Endothelial cell of umbilical vein (primary cell): Measurements from ENCODE around the gene RRH. TPM values are rescaled to one million over a fixed set of nuclear protein-coding genes. Genes with fewer than 3 reads are reported as not detected.

Experiments used
- BruUV-seq: library from RNA; stranded (reverse); fragments of 400-500 nt; replicated peaks from 2 replicates; lab custom pipeline; 2021; lab: Mats Ljungman, UMichigan
- CTCF ChIA-PET: fragments of 300-600, 350-600 bp; sonication (Branson Sonifier 250); formaldehyde crosslinking; loops from one replicate; lab custom pipeline; 2021; ENCODE audit warnings: antibody characterized with exemption, inconsistent platforms; lab: Charles Lee
- POLR2A ChIA-PET: fragments of 300-600, 350-600 bp; sonication (Branson Sonifier 250); formaldehyde crosslinking; loops from one replicate; lab custom pipeline; 2021; ENCODE audit warnings: antibody characterized with exemption, inconsistent platforms; lab: Charles Lee
- DNase-seq: peaks from one replicate; pipeline ENCODE4 v3.0.0-alpha.2; 2011; ENCODE audit warnings: low read depth, low spot score
- FAIRE-seq: peaks from 2 replicates; lab custom pipeline; 2011; peaks lifted over from hg19 to GRCh38; lab: Jason Lieb, UNC
- H2AFZ ChIP-seq: 2 replicates; pipeline ENCODE4 v1.6.0; 2012; ENCODE audit warnings: low read depth, low read length, control low read depth, inconsistent platforms
- H3K27ac ChIP-seq: 2 replicates; pipeline ENCODE4 v1.5.1; 2011; ENCODE audit warnings: low read depth, mild to moderate bottlenecking, control low read depth, low read length, moderate library complexity; ENCODE audit not compliant: insufficient read depth
- H3K27me3 ChIP-seq, 2 experiments: 2 replicates each; pipeline versions ENCODE4 v1.6.0 to v1.6.1; 2011; ENCODE audit warnings: low read length in 2 of 2, mixed read lengths in 1 of 2; ENCODE audit not compliant: control insufficient read depth in 2 of 2, insufficient read depth in 2 of 2
- H3K36me3 ChIP-seq, 2 experiments: 2 replicates in 1 of 2; 3 replicates in 1 of 2; pipeline ENCODE4 v1.5.1; 2011; ENCODE audit warnings: low read length in 2 of 2, mild to moderate bottlenecking in 1 of 2, moderate library complexity in 1 of 2; ENCODE audit not compliant: control insufficient read depth in 2 of 2, insufficient read depth in 2 of 2; ENCODE audit errors: extremely low read depth in 1 of 2
- H3K4me1 ChIP-seq: 3 replicates; pipeline ENCODE4 v1.5.1; 2011; ENCODE audit warnings: mild to moderate bottlenecking, low read length; ENCODE audit not compliant: control insufficient read depth, insufficient read depth; ENCODE audit errors: extremely low read depth
- H3K4me2 ChIP-seq: 2 replicates; pipeline ENCODE4 v1.6.1; 2011; ENCODE audit warnings: low read length, control low read depth, mixed read lengths; ENCODE audit not compliant: insufficient read depth
- H3K4me3 ChIP-seq, 3 experiments: fragments of 200-600 bp in 1 of 3; sonication (generic), shearing (Covaris generic) in 1 of 3; replicated peaks in 1 of 3; 2 replicates each; pipeline ENCODE4 v1.5.1; 2011 to 2016; ENCODE audit warnings: control low read depth in 3 of 3, low read length in 3 of 3, mild to moderate bottlenecking in 2 of 3, inconsistent platforms in 1 of 3, low read depth in 1 of 3, moderate library complexity in 1 of 3; ENCODE audit not compliant: insufficient read depth in 1 of 3
- H3K79me2 ChIP-seq: 2 replicates; pipeline ENCODE4 v1.6.0; 2012; ENCODE audit warnings: low read length, inconsistent platforms; ENCODE audit not compliant: control insufficient read depth, insufficient read depth
- H3K9ac ChIP-seq: replicated peaks from 2 replicates; pipeline ENCODE3; 2011; ENCODE audit warnings: low read length, control low read depth; ENCODE audit not compliant: insufficient read depth; ENCODE audit errors: extremely low read depth
- H3K9me1 ChIP-seq: replicated peaks from 3 replicates; pipeline ENCODE4 v1.6.0; 2011; ENCODE audit warnings: mild to moderate bottlenecking, low read length; ENCODE audit not compliant: control insufficient read depth, insufficient read depth; ENCODE audit errors: extremely low read depth
- H3K9me3 ChIP-seq: replicated peaks from 2 replicates; pipeline ENCODE4 v1.5.1; 2012; ENCODE audit warnings: low read length, inconsistent platforms; ENCODE audit not compliant: control insufficient read depth, insufficient read depth
- H4K20me1 ChIP-seq: replicated peaks from 2 replicates; pipeline ENCODE3; 2011; ENCODE audit warnings: mild to moderate bottlenecking, low read length; ENCODE audit not compliant: control insufficient read depth, insufficient read depth; ENCODE audit errors: extremely low read depth
- EZH2 ChIP-seq: IDR thresholded peaks from 2 replicates; pipeline ENCODE4 v1.6.1; 2012; ENCODE audit warnings: borderline replicate concordance, low read depth, mild to moderate bottlenecking, moderate library complexity, low read length, inconsistent platforms; ENCODE audit not compliant: severe bottlenecking
- FOS ChIP-seq: IDR thresholded peaks from 2 replicates; pipeline ENCODE4 v1.6.1; 2011; ENCODE audit warnings: mild to moderate bottlenecking, low read length, moderate library complexity, borderline replicate concordance; ENCODE audit not compliant: insufficient read depth
- GATA2 ChIP-seq: IDR thresholded peaks from 2 replicates; pipeline ENCODE4 v1.7.0; 2011; ENCODE audit warnings: low read depth, mild to moderate bottlenecking, moderate library complexity, mixed read lengths, low read length; ENCODE audit not compliant: insufficient read length, insufficient read depth
- JUN ChIP-seq: IDR thresholded peaks from 2 replicates; pipeline ENCODE4 v1.6.1; 2011; ENCODE audit warnings: borderline replicate concordance, low read depth; ENCODE audit not compliant: insufficient read length, insufficient read depth
- MYC ChIP-seq: IDR thresholded peaks from one replicate; pipeline ENCODE4 v1.6.1; 2011; ENCODE audit warnings: mild to moderate bottlenecking, low read depth, low read length
- POLR2A ChIP-seq: IDR thresholded peaks from 2 replicates; pipeline ENCODE4 v1.6.1; 2012; ENCODE audit warnings: low read depth, mild to moderate bottlenecking, control low read depth, low read length
- POLR2AphosphoS5 ChIP-seq: IDR thresholded peaks from 2 replicates; pipeline ENCODE4 v1.6.1; 2012; ENCODE audit warnings: low read depth, mild to moderate bottlenecking, control low read depth, low read length, moderate library complexity; ENCODE audit not compliant: insufficient read depth
- dilution Hi-C: fragments of 300-500 bp; cut with MboI; formaldehyde crosslinking; loops from one replicate; pipeline ENCODE4 v1.15.0; 2019; ENCODE audit warnings: low sequenced_read_pairs; ENCODE audit not compliant: extremely low pct_ligation_motif_present
- intact Hi-C: fragments of 100-400 bp; cut with micrococcal nuclease; formaldehyde crosslinking; loops from one replicate; pipeline ENCODE4 v1.10.0; 2022
- polyA plus RNA-seq, 4 experiments: library from polyadenylated mRNA; depleted of rRNA in 3 of 4; stranded (reverse) in 3 of 4; unstranded in 1 of 4; fragments of >200 nt; gene quantifications; 2 replicates each; pipeline versions ENCODE4 v1.2.1 to v1.2.3, GENCODE V29; 2011 to 2012; ENCODE audit warnings: missing spikeins in 1 of 4
- total RNA-seq: library from RNA; stranded (reverse); gene quantifications from 2 replicates; pipeline ENCODE4 v1.2.3, GENCODE V29; 2021
- TF ChIP-seq, protein P1 (sequence below), 2 donors: IDR thresholded peaks; 1 replicate in 1 of 2; 2 replicates in 1 of 2; pipeline ENCODE4 v1.5.1; 2011; ENCODE audit warnings: low read length in 2 of 2, mild to moderate bottlenecking in 2 of 2, moderate library complexity in 2 of 2, control low read depth in 1 of 2, inconsistent platforms in 1 of 2, low read depth in 1 of 2; ENCODE audit not compliant: insufficient read depth in 1 of 2; ENCODE audit errors: extremely low read depth in 1 of 2
- TF ChIP-seq, protein P2 (sequence below): IDR thresholded peaks from 2 replicates; pipeline ENCODE4 v1.6.1; 2011; ENCODE audit not compliant: insufficient read depth, insufficient read length

RRH gene
- total and polyA plus RNA-seq, 2 donors (not counting 3 experiments of a cell fraction or from before 2014, with no cell fraction given): 0.11 to 0.31 TPM

GRCh38 chr4:109878355-109878754 is 50.6 kb downstream of the RRH start:
- Histone ChIP-seq H3K9ac (no peak overlapping the region), H3K4me2 (no peak overlapping the region), H2AFZ (no peak overlapping the region), H3K27ac (no peak overlapping the region), H4K20me1 (no peaks in the 10 kb centered on the region), H3K79me2 (no peaks in the 10 kb centered on the region), H3K9me3 (no peaks in the 10 kb centered on the region), H3K27me3 (no peaks in the 10 kb centered on the region), H3K4me1 (no peaks in the 10 kb centered on the region), H3K36me3 (no peaks in the 10 kb centered on the region), H3K4me3 (no peak overlapping the region), H3K9me1 (no peaks in the 10 kb centered on the region)
- FAIRE-seq: no peak
- intact Hi-C loops (no loop called here), dilution Hi-C loops (no loop called here)
- BruUV-seq: no TSS peak
- ChIA-PET POLR2A (no interaction called here), CTCF (no interaction called here)
- DNase-seq: no peak
- TF ChIP-seq POLR2AphosphoS5: no peak
- no peak for TF ChIP-seq MYC
- no peak for TF ChIP-seq FOS
- no peak for TF ChIP-seq EZH2
- TF ChIP-seq, protein P1, sequence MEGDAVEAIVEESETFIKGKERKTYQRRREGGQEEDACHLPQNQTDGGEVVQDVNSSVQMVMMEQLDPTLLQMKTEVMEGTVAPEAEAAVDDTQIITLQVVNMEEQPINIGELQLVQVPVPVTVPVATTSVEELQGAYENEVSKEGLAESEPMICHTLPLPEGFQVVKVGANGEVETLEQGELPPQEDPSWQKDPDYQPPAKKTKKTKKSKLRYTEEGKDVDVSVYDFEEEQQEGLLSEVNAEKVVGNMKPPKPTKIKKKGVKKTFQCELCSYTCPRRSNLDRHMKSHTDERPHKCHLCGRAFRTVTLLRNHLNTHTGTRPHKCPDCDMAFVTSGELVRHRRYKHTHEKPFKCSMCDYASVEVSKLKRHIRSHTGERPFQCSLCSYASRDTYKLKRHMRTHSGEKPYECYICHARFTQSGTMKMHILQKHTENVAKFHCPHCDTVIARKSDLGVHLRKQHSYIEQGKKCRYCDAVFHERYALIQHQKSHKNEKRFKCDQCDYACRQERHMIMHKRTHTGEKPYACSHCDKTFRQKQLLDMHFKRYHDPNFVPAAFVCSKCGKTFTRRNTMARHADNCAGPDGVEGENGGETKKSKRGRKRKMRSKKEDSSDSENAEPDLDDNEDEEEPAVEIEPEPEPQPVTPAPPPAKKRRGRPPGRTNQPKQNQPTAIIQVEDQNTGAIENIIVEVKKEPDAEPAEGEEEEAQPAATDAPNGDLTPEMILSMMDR (IDR thresholded peaks at IDR 0.05; ENCODE audit: extremely low read depth in 1 of 2, insufficient read depth in 1 of 2, low read depth in 1 of 2, low read length in 2 of 2): no peak
- no peak for TF ChIP-seq JUN
- TF ChIP-seq GATA2: no peak
- TF ChIP-seq POLR2A: no peak
- TF ChIP-seq, protein P2, sequence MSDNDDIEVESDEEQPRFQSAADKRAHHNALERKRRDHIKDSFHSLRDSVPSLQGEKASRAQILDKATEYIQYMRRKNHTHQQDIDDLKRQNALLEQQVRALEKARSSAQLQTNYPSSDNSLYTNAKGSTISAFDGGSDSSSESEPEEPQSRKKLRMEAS: no peak
